OCI-LY7 (cell line): ENCODE results near the gene TRIP13. TPM values are rescaled to one million over a fixed set of nuclear protein-coding genes. Genes with fewer than 3 reads are reported as not detected.

Experiments used
- BruUV-seq: library from RNA; stranded (reverse); fragments of 400-500 nt; replicated peaks from 2 replicates; lab custom pipeline; 2021; lab: Mats Ljungman, UMichigan
- CTCF ChIA-PET: fragments of 300-600 bp; sonication (Branson Sonifier 250); formaldehyde crosslinking; loops from one replicate; lab custom pipeline; 2022; ENCODE audit warnings: antibody characterized with exemption; ENCODE audit not compliant: unreplicated experiment; lab: Charles Lee
- POLR2A ChIA-PET: fragments of 300-600 bp; sonication (Branson Sonifier 250); formaldehyde crosslinking; loops from one replicate; lab custom pipeline; 2022; ENCODE audit warnings: antibody characterized with exemption; lab: Charles Lee
- DNase-seq: peaks from one replicate; pipeline ENCODE4 v3.0.0-alpha.2; 2015; ENCODE audit warnings: low spot score
- H2AFZ ChIP-seq: fragments of 200-600 bp; sonication (generic), shearing (Covaris generic); 2 replicates; pipeline ENCODE4 v1.6.1; 2014; ENCODE audit warnings: mild to moderate bottlenecking, antibody characterized with exemption, low read length, moderate library complexity
- H3K27ac ChIP-seq: fragments of 200-600 bp; sonication (generic); 2 replicates; pipeline ENCODE4 v1.5.1; 2014; ENCODE audit warnings: mixed run types, low read depth, mild to moderate bottlenecking, moderate library complexity, low read length, inconsistent platforms; ENCODE audit not compliant: poor library complexity, severe bottlenecking
- H3K36me3 ChIP-seq: fragments of 200-600 bp; sonication (generic); 2 replicates; pipeline ENCODE4 v1.6.1; 2014; ENCODE audit warnings: mild to moderate bottlenecking, antibody characterized with exemption, low read length, moderate library complexity, mixed read lengths; ENCODE audit not compliant: insufficient read depth
- H3K4me1 ChIP-seq: fragments of 200-600 bp; sonication (generic); 2 replicates; pipeline ENCODE4 v1.5.1; 2014; ENCODE audit warnings: mild to moderate bottlenecking, low read length; ENCODE audit not compliant: insufficient read depth, poor library complexity, severe bottlenecking
- H3K4me2 ChIP-seq: fragments of 200-600 bp; sonication (generic); 2 replicates; pipeline ENCODE4 v1.6.1; 2014; ENCODE audit warnings: mild to moderate bottlenecking, low read length
- H3K4me3 ChIP-seq: fragments of 200-600 bp; sonication (generic); 2 replicates; pipeline ENCODE4 v1.5.1; 2014; ENCODE audit warnings: mild to moderate bottlenecking, low read depth, low read length; ENCODE audit not compliant: poor library complexity, severe bottlenecking
- H3K79me2 ChIP-seq: fragments of 200-600 bp; sonication (generic); 2 replicates; pipeline ENCODE4 v1.6.1; 2016; ENCODE audit warnings: low read depth, mild to moderate bottlenecking, low read length, moderate library complexity, mixed read lengths; ENCODE audit not compliant: insufficient read depth
- H3K9me2 ChIP-seq: fragments of 200-600 bp; sonication (generic); 2 replicates; pipeline ENCODE4 v1.6.1; 2016; ENCODE audit warnings: mild to moderate bottlenecking, low read length, mixed read lengths; ENCODE audit not compliant: insufficient read depth
- H3K9me3 ChIP-seq: fragments of 200-600 bp; sonication (generic); 2 replicates; pipeline ENCODE4 v1.6.1; 2014; ENCODE audit warnings: mild to moderate bottlenecking, mixed run types, low read length, mixed read lengths
- H4K20me1 ChIP-seq: fragments of 200-600 bp; sonication (generic); 2 replicates; pipeline ENCODE4 v1.6.1; 2014; ENCODE audit warnings: mild to moderate bottlenecking, antibody characterized with exemption, low read length, moderate library complexity, mixed read lengths; ENCODE audit not compliant: insufficient read depth
- EZH2phosphoT487 ChIP-seq: fragments of 200-600 bp; sonication (generic); IDR thresholded peaks from 2 replicates; pipeline ENCODE4 v1.6.1; 2018; ENCODE audit warnings: low read depth, borderline replicate concordance, mild to moderate bottlenecking, mixed run types, antibody characterized with exemption, low read length, moderate library complexity, mixed read lengths
- intact Hi-C: fragments of 100-400 bp; cut with micrococcal nuclease; formaldehyde crosslinking; loops from one replicate; pipeline ENCODE4 v1.10.0; 2022; ENCODE audit not compliant: unreplicated experiment
- total RNA-seq, 2 experiments: library from RNA; depleted of rRNA in 1 of 2; stranded (reverse); fragments of >200 nt in 1 of 2; shearing (Covaris generic) in 1 of 2; gene quantifications; 2 replicates each; pipeline ENCODE4 v1.2.3, GENCODE V29; 2014 to 2022
- TF ChIP-seq, protein P1 (sequence below): fragments of 200-600 bp; sonication (generic); conservative IDR thresholded peaks from 2 replicates; pipeline ENCODE4 v1.5.1; 2014; ENCODE audit warnings: mild to moderate bottlenecking, antibody characterized with exemption, low read length, moderate library complexity, mixed read lengths

The TRIP13 gene
- total RNA-seq, 2 experiments from 2014 or later, result 46.6 to 59.4 TPM

DNA sequence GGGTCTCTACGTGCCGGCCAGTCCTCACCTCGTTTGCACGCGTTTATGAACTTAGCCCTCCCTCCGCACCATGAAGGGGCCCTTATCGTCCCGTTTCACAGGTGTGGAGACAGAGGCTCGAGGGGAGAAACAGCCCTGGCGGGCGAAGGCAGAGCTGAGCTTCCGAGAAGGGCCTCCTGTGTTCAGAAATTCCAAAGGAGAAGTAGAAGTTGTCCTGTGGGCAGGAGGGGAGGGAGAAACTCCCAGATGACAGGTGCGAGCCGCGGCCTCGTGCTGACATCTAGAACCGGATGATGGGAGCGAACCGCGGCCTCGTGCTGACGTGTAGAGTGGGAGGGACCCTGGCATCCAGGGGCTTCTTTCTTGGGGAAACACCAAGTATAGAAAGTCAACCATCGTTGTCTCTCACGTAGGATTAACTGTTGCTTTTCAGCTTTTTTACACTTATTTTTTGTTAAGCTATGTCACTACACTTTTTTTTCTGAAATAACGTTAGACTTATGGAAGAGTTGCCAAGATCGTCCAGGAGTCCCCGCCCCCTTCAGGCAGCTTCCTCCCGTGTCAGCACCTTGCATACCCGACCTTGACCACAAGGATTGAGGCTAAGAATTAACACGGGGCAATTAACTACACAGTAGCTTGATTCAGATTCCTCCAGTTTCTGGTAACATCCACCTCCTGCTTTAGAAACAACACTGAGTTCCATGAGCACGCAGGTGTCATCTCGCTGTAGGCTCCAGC lies 73.1 kb downstream of the TRIP13 start:
- no TSS peak for BruUV-seq
- TF ChIP-seq EZH2phosphoT487, result no peak
- TF ChIP-seq, protein P1, sequence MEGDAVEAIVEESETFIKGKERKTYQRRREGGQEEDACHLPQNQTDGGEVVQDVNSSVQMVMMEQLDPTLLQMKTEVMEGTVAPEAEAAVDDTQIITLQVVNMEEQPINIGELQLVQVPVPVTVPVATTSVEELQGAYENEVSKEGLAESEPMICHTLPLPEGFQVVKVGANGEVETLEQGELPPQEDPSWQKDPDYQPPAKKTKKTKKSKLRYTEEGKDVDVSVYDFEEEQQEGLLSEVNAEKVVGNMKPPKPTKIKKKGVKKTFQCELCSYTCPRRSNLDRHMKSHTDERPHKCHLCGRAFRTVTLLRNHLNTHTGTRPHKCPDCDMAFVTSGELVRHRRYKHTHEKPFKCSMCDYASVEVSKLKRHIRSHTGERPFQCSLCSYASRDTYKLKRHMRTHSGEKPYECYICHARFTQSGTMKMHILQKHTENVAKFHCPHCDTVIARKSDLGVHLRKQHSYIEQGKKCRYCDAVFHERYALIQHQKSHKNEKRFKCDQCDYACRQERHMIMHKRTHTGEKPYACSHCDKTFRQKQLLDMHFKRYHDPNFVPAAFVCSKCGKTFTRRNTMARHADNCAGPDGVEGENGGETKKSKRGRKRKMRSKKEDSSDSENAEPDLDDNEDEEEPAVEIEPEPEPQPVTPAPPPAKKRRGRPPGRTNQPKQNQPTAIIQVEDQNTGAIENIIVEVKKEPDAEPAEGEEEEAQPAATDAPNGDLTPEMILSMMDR, result no peak
- no peaks in the 10 kb centered on the region for H3K36me3 ChIP-seq
- no peak overlapping the region for H3K4me3 ChIP-seq
- H3K27ac ChIP-seq, result no peak overlapping the region
- H3K9me2 ChIP-seq, result no peaks in the 10 kb centered on the region
- intact Hi-C loops, result no loop called here
- H3K79me2 ChIP-seq, result no peaks in the 10 kb centered on the region
- no peaks in the 10 kb centered on the region for H3K4me1 ChIP-seq
- ChIA-PET CTCF (interaction anchor here (0.5 kb wide), 1 partner anchor 515 kb away, joined by 3 read pairs; no protein-coding TSS in a partner anchor), POLR2A (no interaction called here)
- H3K9me3 ChIP-seq, result no peaks in the 10 kb centered on the region
- H4K20me1 ChIP-seq, result no peaks in the 10 kb centered on the region
- H3K4me2 ChIP-seq, result no peak overlapping the region
- no peak overlapping the region for H2AFZ ChIP-seq
- no peak for DNase-seq

DNA sequence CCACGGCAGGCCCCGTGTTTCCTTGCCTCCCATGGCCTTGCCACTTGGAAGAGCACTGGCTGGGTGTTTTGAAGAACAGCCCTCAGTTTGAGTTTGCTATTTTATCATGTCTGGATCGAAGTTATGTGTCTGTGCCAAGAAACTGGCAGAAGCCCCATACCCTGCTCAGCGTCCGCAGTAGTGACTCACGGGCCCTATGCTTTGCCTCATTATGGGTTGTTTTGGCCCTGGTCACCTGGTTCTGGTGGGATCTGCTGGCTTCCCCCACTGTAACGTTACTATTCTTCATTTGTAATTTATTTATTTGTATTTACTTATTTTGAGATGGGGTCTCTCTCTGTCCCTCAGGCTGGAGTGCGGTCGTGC lies 73.6 kb downstream of the TRIP13 start:
- no peaks in the 10 kb centered on the region for H4K20me1 ChIP-seq
- TF ChIP-seq, protein P1, result no peak
- no peak for TF ChIP-seq EZH2phosphoT487
- no peaks in the 10 kb centered on the region for H3K79me2 ChIP-seq
- no peak overlapping the region for H3K4me3 ChIP-seq
- H3K36me3 ChIP-seq, result no peaks in the 10 kb centered on the region
- H3K4me2 ChIP-seq, result no peak overlapping the region
- no peaks in the 10 kb centered on the region for H3K4me1 ChIP-seq
- POLR2A ChIA-PET, result no interaction called here
- no peaks in the 10 kb centered on the region for H3K9me3 ChIP-seq
- CTCF ChIA-PET, result no interaction called here
- H3K9me2 ChIP-seq, result no peaks in the 10 kb centered on the region
- H2AFZ ChIP-seq, result no peak overlapping the region
- intact Hi-C loops, result no loop called here
- H3K27ac ChIP-seq, result no peak overlapping the region
- no TSS peak for BruUV-seq
- no peak for DNase-seq

- no TSS peak for BruUV-seq
- CTCF ChIA-PET, result no interaction called here
- intact Hi-C loops, result no loop called here
Observed at GRCh38 chr5:966941-967340, 74.3 kb downstream of the TRIP13 start.

More at GRCh38 chr5:966941-967340, 74.3 kb downstream of the TRIP13 start:
- H3K4me2 ChIP-seq, result no peak overlapping the region
- no peak overlapping the region for H2AFZ ChIP-seq
- DNase-seq, result no peak
- H3K79me2 ChIP-seq, result no peaks in the 10 kb centered on the region
- no peak for TF ChIP-seq EZH2phosphoT487
- POLR2A ChIA-PET, result no interaction called here
- H3K4me3 ChIP-seq, result no peak overlapping the region
- H4K20me1 ChIP-seq, result no peaks in the 10 kb centered on the region
- H3K27ac ChIP-seq, result no peak overlapping the region
- no peaks in the 10 kb centered on the region for H3K36me3 ChIP-seq
- H3K4me1 ChIP-seq, result no peaks in the 10 kb centered on the region
- no peaks in the 10 kb centered on the region for H3K9me3 ChIP-seq
- no peaks in the 10 kb centered on the region for H3K9me2 ChIP-seq

Other genes with a start within 250 kb of the TRIP13 start
- not detected in 2 replicates for gene TPPP, start 199.5 kb upstream of the TRIP13 start, total RNA-seq (2014; rRNA removed; shearing (Covaris generic))
- gene TPPP, start 199.5 kb upstream of the TRIP13 start, total RNA-seq (2022), result not detected in 2 replicates
- not detected in 2 replicates for gene ZDHHC11B, start 108.2 kb upstream of the TRIP13 start, total RNA-seq (2014; rRNA removed; shearing (Covaris generic))
- 0.26 and 0.29 TPM in 2 replicates for gene ZDHHC11B, start 108.2 kb upstream of the TRIP13 start, total RNA-seq (2022)
- 10.6 and 10.7 TPM in 2 replicates for gene ZDHHC11, start 41.9 kb upstream of the TRIP13 start, total RNA-seq (2014; rRNA removed; shearing (Covaris generic))
- gene ZDHHC11, start 41.9 kb upstream of the TRIP13 start, total RNA-seq (2022), result 30.0 and 32.0 TPM in 2 replicates
- gene BRD9, start 83 bp upstream of the TRIP13 start, total RNA-seq (2014; rRNA removed; shearing (Covaris generic)), result 46.7 and 53.9 TPM in 2 replicates
- gene BRD9, start 83 bp upstream of the TRIP13 start, total RNA-seq (2022), result 78.4 and 78.7 TPM in 2 replicates
- gene NKD2, start 115.9 kb downstream of the TRIP13 start, total RNA-seq (2014; rRNA removed; shearing (Covaris generic)), result 0.38 TPM in 1 of 2 replicates, not detected in the other
- gene NKD2, start 115.9 kb downstream of the TRIP13 start, total RNA-seq (2022), result 0.22 and 0.38 TPM in 2 replicates
- not detected in 2 replicates for gene SLC12A7, start 219.2 kb downstream of the TRIP13 start, total RNA-seq (2014; rRNA removed; shearing (Covaris generic))
- 0.06 TPM in 1 of 2 replicates, not detected in the other for gene SLC12A7, start 219.2 kb downstream of the TRIP13 start, total RNA-seq (2022)